HK-2 (cell line): ENCODE data around the gene CNIH1.
"Not testable (repeated sequence)": the region's sequence is repeated elsewhere in the genome, so short reads cannot be mapped to it uniquely, and the experiment has no call there.

Experiments used
- DNase-seq: peaks from one replicate; pipeline ENCODE4 v3.0.0-alpha.2; 2018; ENCODE audit not compliant: unreplicated experiment

Gene CNIH1

GRCh38 chr14:54381821-54382220 is 59.4 kb downstream of the CNIH1 start:
- no peak for DNase-seq

GRCh38 chr14:54380558-54380957 is 60.6 kb downstream of the CNIH1 start:
- not testable (repeated sequence) for DNase-seq

- not testable (repeated sequence) for DNase-seq
Measured at GRCh38 chr14:54378893-54379292, 62.3 kb downstream of the CNIH1 start.

- no peak for DNase-seq
Measured at GRCh38 chr14:54377501-54377900, 63.7 kb downstream of the CNIH1 start.

- DNase-seq, result no peak
Measured at GRCh38 chr14:54374117-54374884, 66.9 kb downstream of the CNIH1 start.
